ENCODE results near the gene TMEM187. TPM values are rescaled to one million over a fixed set of nuclear protein-coding genes. Genes with fewer than 3 reads are reported as not detected.

The TMEM187 gene
- total RNA-seq, 1 donor from 2014 or later: 8.6 TPM

GRCh38 chrX:153965406-153965805 is 7.1 kb upstream of the TMEM187 start:
- Mint-ChIP-seq H3K36me3 (ENCODE audit: low read depth, unreplicated experiment) (peaks cover 3% of the 10 kb centered on the region), H3K27me3 (ENCODE audit: low read depth, unreplicated experiment) (no peaks in the 10 kb centered on the region), H3K4me1 (ENCODE audit: low read depth, unreplicated experiment) (peaks cover 18% of the 10 kb centered on the region), H3K27ac (ENCODE audit: unreplicated experiment) (no peak overlapping the region), H3K9me3 (ENCODE audit: unreplicated experiment) (no peaks in the 10 kb centered on the region), H3K4me3 (ENCODE audit: unreplicated experiment) (no peak overlapping the region)
- Histone ChIP-seq H3K27me3 (ENCODE audit: insufficient read depth, low read length) (no peaks in the 10 kb centered on the region), H4K20me1 (ENCODE audit: insufficient read depth, low read length) (peaks cover 91% of the 10 kb centered on the region), H3K9ac (ENCODE audit: low read length) (no peak overlapping the region), H3K9me3 (ENCODE audit: insufficient read depth, low read depth, low read length) (no peaks in the 10 kb centered on the region), H2AFZ (ENCODE audit: low read depth, low read length) (no peak overlapping the region), H3K79me2 (ENCODE audit: insufficient read depth, low read length) (peaks cover 96% of the 10 kb centered on the region), H3K27ac (ENCODE audit: low read depth, low read length) (no peak overlapping the region), H3K4me1 (ENCODE audit: insufficient read depth, low read length) (peaks cover 33% of the 10 kb centered on the region), H3K4me2 (ENCODE audit: low read length) (no peak overlapping the region), H3K4me3 (ENCODE audit: insufficient read depth, low read depth, low read length) (no peak overlapping the region), H3K36me3 (ENCODE audit: insufficient read depth, low read length) (peaks cover 2% of the 10 kb centered on the region)
- no peak for DNase-seq (ENCODE audit: low read depth)
- TF ChIP-seq, protein P1, sequence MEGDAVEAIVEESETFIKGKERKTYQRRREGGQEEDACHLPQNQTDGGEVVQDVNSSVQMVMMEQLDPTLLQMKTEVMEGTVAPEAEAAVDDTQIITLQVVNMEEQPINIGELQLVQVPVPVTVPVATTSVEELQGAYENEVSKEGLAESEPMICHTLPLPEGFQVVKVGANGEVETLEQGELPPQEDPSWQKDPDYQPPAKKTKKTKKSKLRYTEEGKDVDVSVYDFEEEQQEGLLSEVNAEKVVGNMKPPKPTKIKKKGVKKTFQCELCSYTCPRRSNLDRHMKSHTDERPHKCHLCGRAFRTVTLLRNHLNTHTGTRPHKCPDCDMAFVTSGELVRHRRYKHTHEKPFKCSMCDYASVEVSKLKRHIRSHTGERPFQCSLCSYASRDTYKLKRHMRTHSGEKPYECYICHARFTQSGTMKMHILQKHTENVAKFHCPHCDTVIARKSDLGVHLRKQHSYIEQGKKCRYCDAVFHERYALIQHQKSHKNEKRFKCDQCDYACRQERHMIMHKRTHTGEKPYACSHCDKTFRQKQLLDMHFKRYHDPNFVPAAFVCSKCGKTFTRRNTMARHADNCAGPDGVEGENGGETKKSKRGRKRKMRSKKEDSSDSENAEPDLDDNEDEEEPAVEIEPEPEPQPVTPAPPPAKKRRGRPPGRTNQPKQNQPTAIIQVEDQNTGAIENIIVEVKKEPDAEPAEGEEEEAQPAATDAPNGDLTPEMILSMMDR (IDR thresholded peaks at IDR 0.05; ENCODE audit: insufficient read depth, low read depth, low read length): no peak
- TF ChIP-seq EZH2 (IDR thresholded peaks at IDR 0.05; ENCODE audit: insufficient read depth, low read length): no peak
- FAIRE-seq: peak; percentile 32

DNA sequence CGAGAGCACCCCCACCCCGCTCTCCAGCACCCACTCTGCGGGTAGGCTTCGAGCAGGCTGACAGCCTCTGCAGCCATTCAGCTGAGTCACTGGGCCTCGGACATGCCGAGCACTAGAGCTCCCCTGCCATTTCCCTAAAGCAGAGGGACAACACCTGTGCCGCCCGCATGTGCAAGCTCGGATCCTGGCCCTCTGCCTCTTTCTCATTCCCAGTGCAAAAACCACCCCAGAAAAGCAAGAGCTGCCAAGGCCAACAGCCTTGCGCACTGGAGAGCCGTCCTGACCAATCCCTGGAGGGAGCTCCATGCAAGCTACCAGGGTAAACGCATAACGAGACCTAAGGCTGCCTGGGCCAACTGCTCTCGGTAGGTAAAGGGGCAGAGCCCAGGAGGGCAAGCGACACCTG is 6.3 kb upstream of the TMEM187 start:
- DNase-seq (ENCODE audit: low read depth) (peak; percentile 46), FAIRE-seq (no peak)
- Mint-ChIP-seq H3K4me3 (ENCODE audit: unreplicated experiment) (peak overlapping the region; percentile 73), H3K9me3 (ENCODE audit: unreplicated experiment) (no peaks in the 10 kb centered on the region), H3K27ac (ENCODE audit: unreplicated experiment) (peak overlapping the region; percentile 66), H3K36me3 (ENCODE audit: low read depth, unreplicated experiment) (peaks cover 2% of the 10 kb centered on the region), H3K27me3 (ENCODE audit: low read depth, unreplicated experiment) (no peaks in the 10 kb centered on the region), H3K4me1 (ENCODE audit: low read depth, unreplicated experiment) (peaks cover 18% of the 10 kb centered on the region)
- H3K79me2 ChIP-seq (ENCODE audit: insufficient read depth, low read length): peaks cover 95% of the 10 kb centered on the region
- no peaks in the 10 kb centered on the region for H3K36me3 ChIP-seq (ENCODE audit: insufficient read depth, low read length)
- no peaks in the 10 kb centered on the region for H3K9me3 ChIP-seq (ENCODE audit: insufficient read depth, low read depth, low read length)
- no peaks in the 10 kb centered on the region for H3K27me3 ChIP-seq (ENCODE audit: insufficient read depth, low read length)
- H4K20me1 ChIP-seq (ENCODE audit: insufficient read depth, low read length): peaks cover 84% of the 10 kb centered on the region
- no peak overlapping the region for H2AFZ ChIP-seq (ENCODE audit: low read depth, low read length)
- H3K4me2 ChIP-seq (ENCODE audit: low read length): peak overlapping the region; percentile 93
- H3K4me3 ChIP-seq (ENCODE audit: insufficient read depth, low read depth, low read length): no peak overlapping the region
- H3K27ac ChIP-seq (ENCODE audit: low read depth, low read length): no peak overlapping the region
- peak overlapping the region; percentile 22 for H3K9ac ChIP-seq (ENCODE audit: low read length)
- H3K4me1 ChIP-seq (ENCODE audit: insufficient read depth, low read length): peaks cover 33% of the 10 kb centered on the region
- TF ChIP-seq EZH2 (IDR thresholded peaks at IDR 0.05; ENCODE audit: insufficient read depth, low read length): no peak
- TF ChIP-seq, protein P1 (IDR thresholded peaks at IDR 0.05; ENCODE audit: insufficient read depth, low read depth, low read length): no peak

DNA sequence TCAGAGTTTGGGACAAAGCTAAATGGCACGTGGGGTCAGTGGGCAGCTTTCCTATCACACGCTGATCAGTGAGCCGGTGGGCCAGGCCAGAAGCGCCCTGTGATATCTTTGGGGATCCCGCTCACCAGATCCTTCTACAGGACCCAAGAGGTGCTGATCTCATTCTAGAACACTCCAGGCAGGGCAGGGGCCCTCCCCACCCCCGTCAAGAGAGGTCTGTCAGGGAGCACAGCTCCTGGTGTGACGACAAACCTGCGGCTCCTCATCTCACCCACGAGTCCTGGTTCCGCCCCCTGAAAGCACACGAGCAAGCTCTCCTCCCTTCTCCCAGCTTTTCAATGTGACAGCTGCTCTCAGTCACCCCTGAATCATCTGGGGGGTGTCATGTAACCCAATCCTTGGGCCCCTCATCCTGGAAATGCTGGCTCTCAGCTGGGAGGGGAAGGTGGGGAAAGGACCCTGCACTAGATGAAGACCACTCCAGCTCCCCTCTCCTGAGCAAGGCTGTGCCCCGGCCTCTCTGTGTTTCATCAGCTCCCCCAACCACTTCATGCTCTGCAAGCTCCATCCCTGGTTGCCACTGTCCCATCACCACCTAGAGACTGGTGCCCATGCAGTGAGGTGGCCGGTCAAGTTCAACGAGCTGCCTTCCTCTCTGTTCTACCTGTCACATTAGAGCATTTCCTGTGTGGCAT is 5.6 kb upstream of the TMEM187 start:
- H3K4me2 ChIP-seq (ENCODE audit: low read length): peak overlapping the region; percentile 93

More for the DNA sequence above, 5.6 kb upstream of the TMEM187 start:
- H3K27ac Mint-ChIP-seq (ENCODE audit: unreplicated experiment): no peak overlapping the region
- H3K79me2 ChIP-seq (ENCODE audit: insufficient read depth, low read length): peaks cover 91% of the 10 kb centered on the region
- H3K9me3 Mint-ChIP-seq (ENCODE audit: unreplicated experiment): no peaks in the 10 kb centered on the region
- H3K4me3 Mint-ChIP-seq (ENCODE audit: unreplicated experiment): peak overlapping the region; percentile 75
- peaks cover 33% of the 10 kb centered on the region for H3K4me1 ChIP-seq (ENCODE audit: insufficient read depth, low read length)
- H3K9ac ChIP-seq (ENCODE audit: low read length): peak overlapping the region; percentile 22
- H3K4me3 ChIP-seq (ENCODE audit: insufficient read depth, low read depth, low read length): no peak overlapping the region
- TF ChIP-seq EZH2 (IDR thresholded peaks at IDR 0.05; ENCODE audit: insufficient read depth, low read length): no peak
- TF ChIP-seq, protein P1 (IDR thresholded peaks at IDR 0.05; ENCODE audit: insufficient read depth, low read depth, low read length): no peak
- no peak overlapping the region for H3K27ac ChIP-seq (ENCODE audit: low read depth, low read length)
- no peak for DNase-seq (ENCODE audit: low read depth)
- no peaks in the 10 kb centered on the region for H3K9me3 ChIP-seq (ENCODE audit: insufficient read depth, low read depth, low read length)
- no peaks in the 10 kb centered on the region for H3K27me3 Mint-ChIP-seq (ENCODE audit: low read depth, unreplicated experiment)
- peaks cover 2% of the 10 kb centered on the region for H3K36me3 Mint-ChIP-seq (ENCODE audit: low read depth, unreplicated experiment)
- H3K36me3 ChIP-seq (ENCODE audit: insufficient read depth, low read length): no peaks in the 10 kb centered on the region
- H3K4me1 Mint-ChIP-seq (ENCODE audit: low read depth, unreplicated experiment): peaks cover 18% of the 10 kb centered on the region
- H3K27me3 ChIP-seq (ENCODE audit: insufficient read depth, low read length): no peaks in the 10 kb centered on the region
- no peak overlapping the region for H2AFZ ChIP-seq (ENCODE audit: low read depth, low read length)
- peaks cover 80% of the 10 kb centered on the region for H4K20me1 ChIP-seq (ENCODE audit: insufficient read depth, low read length)
- peak; percentile 82 for FAIRE-seq
